GM10266 (cell line): ENCODE measurements around the gene WDR5.

ENCODE experiments used
- DNase-seq: peaks from one replicate; pipeline ENCODE4 v3.0.0; 2012; ENCODE audit errors: extremely low spot score
- CTCF ChIP-seq: IDR thresholded peaks from 2 replicates; pipeline ENCODE4 v1.5.1; 2012; ENCODE audit warnings: mild to moderate bottlenecking, low read depth; ENCODE audit not compliant: control insufficient read depth, insufficient read depth; ENCODE audit errors: missing control alignments

WDR5 gene

GRCh38 chr9:134198791-134199190, 62.9 kb downstream of the WDR5 start:
- TF ChIP-seq CTCF = no peak
- DNase-seq = no peak

- TF ChIP-seq CTCF = no peak
- no peak for DNase-seq
These were observed 64.8 kb downstream of the WDR5 start for GRCh38 chr9:134200730-134201129.

- TF ChIP-seq CTCF = no peak
- DNase-seq = no peak
These were observed 67.3 kb downstream of the WDR5 start for GRCh38 chr9:134203224-134203623.

GRCh38 chr9:134204041-134204440, 68.2 kb downstream of the WDR5 start:
- DNase-seq = no peak
- TF ChIP-seq CTCF = no peak

GRCh38 chr9:134204991-134205578, 69.2 kb downstream of the WDR5 start:
- no peak for TF ChIP-seq CTCF
- no peak for DNase-seq

- no peak for DNase-seq
- TF ChIP-seq CTCF = no peak
These were observed 69.9 kb downstream of the WDR5 start for GRCh38 chr9:134205672-134206310.
